22Rv1 (cell line): ENCODE data around the gene TBC1D22A.

Source experiments
- H3K27ac ChIP-seq: fragments of 450-650 bp; 2 replicates; pipeline ENCODE4 v1.5.1; 2017
- CTCF ChIP-seq: fragments of 450-650 bp; IDR thresholded peaks from 2 replicates; pipeline ENCODE4 v1.5.1; 2017; ENCODE audit warnings: mild to moderate bottlenecking
- ZFX ChIP-seq: fragments of 450-650 bp; IDR thresholded peaks from 2 replicates; pipeline ENCODE4 v1.6.1; 2017; ENCODE audit warnings: antibody characterized with exemption, borderline replicate concordance

Gene TBC1D22A

GRCh38 chr22:46892866-46893265 is 130.4 kb downstream of the TBC1D22A start:
- H3K27ac ChIP-seq = no peak overlapping the region
- TF ChIP-seq CTCF (no peak), ZFX (no peak)

GRCh38 chr22:46893281-46894020 is 131.0 kb downstream of the TBC1D22A start:
- no peak overlapping the region for H3K27ac ChIP-seq
- TF ChIP-seq CTCF (no peak), ZFX (no peak)

- no peak overlapping the region for H3K27ac ChIP-seq
- no peak for TF ChIP-seq ZFX
- no peak for TF ChIP-seq CTCF
These were observed 131.7 kb downstream of the TBC1D22A start for GRCh38 chr22:46894081-46894671.

- no peak overlapping the region for H3K27ac ChIP-seq
- TF ChIP-seq ZFX (no peak), CTCF (no peak)
These were observed 132.6 kb downstream of the TBC1D22A start for GRCh38 chr22:46894851-46895640.

GRCh38 chr22:46895753-46896152 is 133.3 kb downstream of the TBC1D22A start:
- H3K27ac ChIP-seq = no peak overlapping the region
- TF ChIP-seq CTCF (no peak), ZFX (no peak)

GRCh38 chr22:46896166-46896565 is 133.7 kb downstream of the TBC1D22A start:
- no peak overlapping the region for H3K27ac ChIP-seq
- no peak for TF ChIP-seq CTCF
- no peak for TF ChIP-seq ZFX
